ENCODE results near the gene AIFM1. TPM values are rescaled to one million over a fixed set of nuclear protein-coding genes. Genes with fewer than 3 reads are reported as not detected.

The AIFM1 gene
- total RNA-seq, 1 experiment from 2014 or later = 69.4 TPM

- DNase-seq (ENCODE audit: low spot score) = no peak
- Histone ChIP-seq H3K4me3 (ENCODE audit: low read depth, low read length, poor library complexity, severe bottlenecking) (no peak overlapping the region), H3K27ac (ENCODE audit: low read depth, low read length, poor library complexity, severe bottlenecking) (no peak overlapping the region), H3K9me3 (ENCODE audit: low read depth, low read length, poor library complexity, severe bottlenecking) (no peaks in the 10 kb centered on the region), H3K36me3 (ENCODE audit: insufficient read depth, low read length, poor library complexity, severe bottlenecking) (no peaks in the 10 kb centered on the region), H3K27me3 (replicated peaks; ENCODE audit: insufficient read depth, low read depth, low read length, poor library complexity) (no peaks in the 10 kb centered on the region), H3K4me1 (ENCODE audit: insufficient read depth, low read length, poor library complexity, severe bottlenecking) (no peaks in the 10 kb centered on the region)
- intact Hi-C loops (cut with micrococcal nuclease; ENCODE audit: unreplicated experiment) = no loop called here
- CTCF ChIA-PET = no interaction called here
- no TSS peak for BruUV-seq (replicated peaks)
- no peak for TF ChIP-seq EZH2 (IDR thresholded peaks at IDR 0.05; ENCODE audit: borderline replicate concordance, low read depth, low read length, poor library complexity, severe bottlenecking)
- TF ChIP-seq CTCF (conservative IDR thresholded peaks at IDR 0.05; ENCODE audit: low read depth, low read length) = no peak
- POLR2A ChIA-PET (ENCODE audit: low non-redundant PET) = no interaction called here
Measured at GRCh38 chrX:130094696-130095095, 70.9 kb downstream of the AIFM1 start.

GRCh38 chrX:130093271-130093670 lies 72.4 kb downstream of the AIFM1 start:
- DNase-seq (ENCODE audit: low spot score) = no peak
- Histone ChIP-seq H3K36me3 (ENCODE audit: insufficient read depth, low read length, poor library complexity, severe bottlenecking) (no peaks in the 10 kb centered on the region), H3K27ac (ENCODE audit: low read depth, low read length, poor library complexity, severe bottlenecking) (no peak overlapping the region), H3K4me3 (ENCODE audit: low read depth, low read length, poor library complexity, severe bottlenecking) (no peak overlapping the region), H3K27me3 (replicated peaks; ENCODE audit: insufficient read depth, low read depth, low read length, poor library complexity) (no peaks in the 10 kb centered on the region), H3K9me3 (ENCODE audit: low read depth, low read length, poor library complexity, severe bottlenecking) (no peaks in the 10 kb centered on the region), H3K4me1 (ENCODE audit: insufficient read depth, low read length, poor library complexity, severe bottlenecking) (no peaks in the 10 kb centered on the region)
- POLR2A ChIA-PET (ENCODE audit: low non-redundant PET) = no interaction called here
- no TSS peak for BruUV-seq (replicated peaks)
- intact Hi-C loops (cut with micrococcal nuclease; ENCODE audit: unreplicated experiment) = no loop called here
- no peak for TF ChIP-seq CTCF (conservative IDR thresholded peaks at IDR 0.05; ENCODE audit: low read depth, low read length)
- no peak for TF ChIP-seq EZH2 (IDR thresholded peaks at IDR 0.05; ENCODE audit: borderline replicate concordance, low read depth, low read length, poor library complexity, severe bottlenecking)
- CTCF ChIA-PET = no interaction called here

GRCh38 chrX:130091980-130092522 lies 73.6 kb downstream of the AIFM1 start:
- BruUV-seq (replicated peaks) = no TSS peak
- Histone ChIP-seq H3K36me3 (ENCODE audit: insufficient read depth, low read length, poor library complexity, severe bottlenecking) (no peaks in the 10 kb centered on the region), H3K4me3 (ENCODE audit: low read depth, low read length, poor library complexity, severe bottlenecking) (no peak overlapping the region), H3K27ac (ENCODE audit: low read depth, low read length, poor library complexity, severe bottlenecking) (no peak overlapping the region), H3K4me1 (ENCODE audit: insufficient read depth, low read length, poor library complexity, severe bottlenecking) (no peaks in the 10 kb centered on the region), H3K9me3 (ENCODE audit: low read depth, low read length, poor library complexity, severe bottlenecking) (no peaks in the 10 kb centered on the region), H3K27me3 (replicated peaks; ENCODE audit: insufficient read depth, low read depth, low read length, poor library complexity) (no peaks in the 10 kb centered on the region)
- CTCF ChIA-PET = no interaction called here
- POLR2A ChIA-PET (ENCODE audit: low non-redundant PET) = interaction anchor here (0.5 kb wide), 1 partner anchor 101 kb away, joined by 5 read pairs; no protein-coding TSS in a partner anchor
- DNase-seq (ENCODE audit: low spot score) = no peak
- TF ChIP-seq CTCF (conservative IDR thresholded peaks at IDR 0.05; ENCODE audit: low read depth, low read length) (no peak), EZH2 (IDR thresholded peaks at IDR 0.05; ENCODE audit: borderline replicate concordance, low read depth, low read length, poor library complexity, severe bottlenecking) (no peak)
- intact Hi-C loops (cut with micrococcal nuclease; ENCODE audit: unreplicated experiment) = no loop called here
